ENCODE measurements around the gene CCL16.

DNA sequence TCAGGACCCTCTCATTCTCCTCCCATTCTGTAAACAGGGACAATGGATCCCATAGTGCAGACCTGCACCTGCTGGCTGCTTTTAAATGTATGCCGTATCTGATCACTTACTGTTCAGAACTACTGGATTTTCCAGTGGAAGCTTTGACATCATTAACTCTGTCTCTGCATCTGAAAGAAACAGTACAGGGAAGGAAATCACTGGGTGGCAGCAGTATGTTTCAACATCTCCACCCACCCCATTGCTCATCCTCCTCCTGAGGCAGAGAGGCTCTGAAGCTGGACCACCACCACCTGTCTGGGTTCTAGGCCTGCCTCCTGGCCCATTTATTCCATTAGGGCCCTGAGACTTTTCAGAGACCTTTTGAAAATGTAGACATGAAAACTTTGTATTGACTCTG is 17.5 kb upstream of the CCL16 start:
- TF ChIP-seq, protein P1, sequence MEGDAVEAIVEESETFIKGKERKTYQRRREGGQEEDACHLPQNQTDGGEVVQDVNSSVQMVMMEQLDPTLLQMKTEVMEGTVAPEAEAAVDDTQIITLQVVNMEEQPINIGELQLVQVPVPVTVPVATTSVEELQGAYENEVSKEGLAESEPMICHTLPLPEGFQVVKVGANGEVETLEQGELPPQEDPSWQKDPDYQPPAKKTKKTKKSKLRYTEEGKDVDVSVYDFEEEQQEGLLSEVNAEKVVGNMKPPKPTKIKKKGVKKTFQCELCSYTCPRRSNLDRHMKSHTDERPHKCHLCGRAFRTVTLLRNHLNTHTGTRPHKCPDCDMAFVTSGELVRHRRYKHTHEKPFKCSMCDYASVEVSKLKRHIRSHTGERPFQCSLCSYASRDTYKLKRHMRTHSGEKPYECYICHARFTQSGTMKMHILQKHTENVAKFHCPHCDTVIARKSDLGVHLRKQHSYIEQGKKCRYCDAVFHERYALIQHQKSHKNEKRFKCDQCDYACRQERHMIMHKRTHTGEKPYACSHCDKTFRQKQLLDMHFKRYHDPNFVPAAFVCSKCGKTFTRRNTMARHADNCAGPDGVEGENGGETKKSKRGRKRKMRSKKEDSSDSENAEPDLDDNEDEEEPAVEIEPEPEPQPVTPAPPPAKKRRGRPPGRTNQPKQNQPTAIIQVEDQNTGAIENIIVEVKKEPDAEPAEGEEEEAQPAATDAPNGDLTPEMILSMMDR (IDR thresholded peaks at IDR 0.05), result no peak
- no peak for TF ChIP-seq POLR2AphosphoS5 (IDR thresholded peaks at IDR 0.05)
- TF ChIP-seq POLR2A (IDR thresholded peaks at IDR 0.05), result no peak
